ENCODE results near the gene SPATA2. TPM values are rescaled to one million over a fixed set of nuclear protein-coding genes. Genes with fewer than 3 reads are reported as not detected.

Gene SPATA2
- total and polyA plus RNA-seq, 4 donors = 2.9 to 5.8 (median 4.3) TPM

DNA sequence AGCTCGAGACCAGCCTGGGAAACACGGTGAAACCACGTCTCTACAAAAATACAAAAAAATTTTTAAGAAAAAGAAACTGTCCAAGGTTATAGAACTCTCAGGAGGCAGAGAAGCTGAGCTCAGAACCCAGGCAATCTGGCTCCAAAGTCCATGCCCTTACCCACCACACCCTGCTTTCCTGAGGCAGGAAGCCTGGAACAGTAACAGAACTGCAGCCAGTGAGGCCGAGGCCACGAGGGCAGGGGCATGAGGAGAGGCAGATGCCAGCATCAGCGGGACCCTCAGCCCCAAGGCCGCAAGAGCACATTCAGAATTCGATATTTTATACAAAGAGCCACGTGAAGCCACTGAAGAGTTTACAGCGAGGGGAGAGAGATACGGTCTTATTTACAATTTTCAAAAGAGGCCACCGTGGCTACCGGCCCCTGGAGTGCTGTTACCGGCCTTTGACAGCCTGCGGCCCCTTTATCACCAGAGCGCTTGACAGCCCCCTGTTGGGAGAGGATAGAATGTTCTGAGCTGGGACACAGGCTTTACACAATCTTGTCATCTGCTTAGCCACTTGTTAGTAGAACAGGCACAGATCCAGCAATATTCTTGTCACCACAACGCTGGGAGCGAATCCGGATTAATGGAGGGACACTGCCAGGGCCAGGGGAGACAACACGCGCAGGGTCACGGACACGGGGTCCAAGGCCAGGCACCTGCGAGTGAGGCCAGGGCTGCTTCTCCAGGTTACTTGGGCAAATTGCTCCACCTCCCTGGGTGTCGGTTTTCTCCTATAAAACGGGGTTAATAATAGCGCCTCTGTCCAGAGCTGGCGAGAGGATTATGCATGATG is 5.6 kb downstream of the SPATA2 start:
- 71 to 72% methylated on average over 28 of the region's 28 CpGs for WGBS, 2 donors

DNA sequence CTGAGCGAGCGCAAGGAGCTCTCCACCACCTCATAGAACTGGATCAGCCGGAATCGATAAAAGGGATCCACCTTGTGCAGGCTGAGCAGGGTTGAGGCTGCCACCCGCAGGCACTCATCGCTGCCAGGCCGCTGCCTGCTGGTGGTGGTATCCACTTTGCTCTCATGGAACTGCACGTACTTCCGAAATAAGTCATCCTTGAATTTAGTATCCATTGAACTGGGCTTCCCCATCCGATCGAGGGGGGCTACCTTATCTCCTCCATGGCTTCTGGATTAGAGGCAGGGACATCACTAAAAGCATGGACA is 7.1 kb downstream of the SPATA2 start:
- intact Hi-C loops (cut with DNase I) = no loop called here
- no peak overlapping the region for H3K4me3 ChIP-seq (ENCODE audit: low read length in 2 of 2)
- peaks cover 0 to 2% of the 10 kb centered on the region in 2 donors for H3K4me1 ChIP-seq (ENCODE audit: control insufficient read depth in 1 of 2, insufficient read depth in 2 of 2, low read length in 2 of 2)
- no peak for ATAC-seq (ENCODE audit: low FRiP score)
- no peaks in the 10 kb centered on the region for H3K9me3 ChIP-seq (ENCODE audit: control insufficient read depth, low read length)
- WGBS, 2 donors = 94% methylated on average over 11 of the region's 11 CpGs
- no peak for DNase-seq
- H3K27ac ChIP-seq (ENCODE audit: low read depth in 1 of 2, low read length in 2 of 2) = no peak overlapping the region
- no peaks in the 10 kb centered on the region for H3K27me3 ChIP-seq (ENCODE audit: control insufficient read depth in 1 of 2, insufficient read depth in 2 of 2, low read length in 1 of 2)
- peaks cover 0 to 4% of the 10 kb centered on the region in 2 donors for H3K36me3 ChIP-seq (ENCODE audit: control insufficient read depth in 1 of 2, insufficient read depth in 2 of 2, low read length in 1 of 2)

More for the DNA sequence above, 5.6 kb downstream of the SPATA2 start:
- DNase-seq = no peak
- Histone ChIP-seq H3K4me1 (ENCODE audit: control insufficient read depth in 1 of 2, insufficient read depth in 2 of 2, low read length in 2 of 2) (peaks cover 0 to 2% of the 10 kb centered on the region in 2 donors), H3K36me3 (ENCODE audit: control insufficient read depth in 1 of 2, insufficient read depth in 2 of 2, low read length in 1 of 2) (peaks cover 0 to 4% of the 10 kb centered on the region in 2 donors), H3K27me3 (ENCODE audit: control insufficient read depth in 1 of 2, insufficient read depth in 2 of 2, low read length in 1 of 2) (no peaks in the 10 kb centered on the region), H3K4me3 (ENCODE audit: low read length in 2 of 2) (no peak overlapping the region), H3K9me3 (ENCODE audit: control insufficient read depth, low read length) (no peaks in the 10 kb centered on the region), H3K27ac (ENCODE audit: low read depth in 1 of 2, low read length in 2 of 2) (no peak overlapping the region)
- intact Hi-C loops (cut with DNase I) = no loop called here
- no peak for ATAC-seq (ENCODE audit: low FRiP score)

DNA sequence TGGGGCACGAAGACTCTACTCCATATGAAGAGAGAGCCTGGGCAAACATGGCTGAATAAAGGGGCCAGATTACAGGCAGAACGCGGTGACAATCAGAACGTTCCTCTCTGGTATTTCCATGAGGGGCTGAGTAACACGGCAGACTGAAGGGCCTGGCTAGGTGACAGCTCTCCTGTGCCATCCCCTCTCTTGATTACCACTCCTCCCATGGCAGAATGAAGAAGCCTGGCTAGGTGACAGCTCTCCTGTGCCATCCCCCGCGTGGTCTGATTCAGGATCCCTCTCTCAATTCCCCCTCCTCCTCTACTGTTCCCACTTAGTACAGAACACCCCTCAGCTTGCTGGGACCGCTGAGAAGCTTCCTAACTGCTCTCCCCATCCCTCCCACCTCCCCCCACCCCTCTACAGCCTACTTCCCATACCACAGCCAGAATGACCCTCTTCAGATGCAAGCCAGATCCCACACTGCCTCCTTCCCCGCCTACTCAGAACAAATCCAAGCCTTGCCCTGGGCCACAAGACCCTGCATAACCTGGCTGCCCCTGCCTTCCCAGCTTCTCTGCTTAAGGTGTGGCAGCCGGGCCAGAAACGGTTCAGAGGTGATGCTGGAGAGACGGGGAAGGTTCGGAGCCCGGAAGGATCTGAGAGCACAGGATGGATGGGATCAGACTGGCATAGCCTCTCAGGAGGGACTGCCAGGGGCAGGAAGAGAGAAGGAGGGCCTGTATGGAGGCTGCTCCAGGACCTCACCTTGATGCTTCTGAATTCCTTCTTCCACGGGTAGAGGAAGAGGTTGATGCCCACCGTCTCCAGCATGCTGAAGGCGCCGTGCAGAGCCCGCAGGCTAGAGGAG is 7.7 kb downstream of the SPATA2 start:
- no peaks in the 10 kb centered on the region for H3K4me1 ChIP-seq (ENCODE audit: control insufficient read depth in 1 of 2, insufficient read depth in 2 of 2, low read length in 2 of 2)
- H3K36me3 ChIP-seq (ENCODE audit: control insufficient read depth in 1 of 2, insufficient read depth in 2 of 2, low read length in 1 of 2) = peaks cover 0 to 4% of the 10 kb centered on the region in 2 donors
- ATAC-seq (ENCODE audit: low FRiP score) = no peak
- no peaks in the 10 kb centered on the region for H3K27me3 ChIP-seq (ENCODE audit: control insufficient read depth in 1 of 2, insufficient read depth in 2 of 2, low read length in 1 of 2)
- 90 to 92% methylated on average over 19 of the region's 19 CpGs for WGBS, 2 donors
- H3K9me3 ChIP-seq (ENCODE audit: control insufficient read depth, low read length) = no peaks in the 10 kb centered on the region
- no peak overlapping the region for H3K4me3 ChIP-seq (ENCODE audit: low read length in 2 of 2)
- intact Hi-C loops (cut with DNase I) = no loop called here
- DNase-seq = no peak
- H3K27ac ChIP-seq (ENCODE audit: low read depth in 1 of 2, low read length in 2 of 2) = no peak overlapping the region

DNA sequence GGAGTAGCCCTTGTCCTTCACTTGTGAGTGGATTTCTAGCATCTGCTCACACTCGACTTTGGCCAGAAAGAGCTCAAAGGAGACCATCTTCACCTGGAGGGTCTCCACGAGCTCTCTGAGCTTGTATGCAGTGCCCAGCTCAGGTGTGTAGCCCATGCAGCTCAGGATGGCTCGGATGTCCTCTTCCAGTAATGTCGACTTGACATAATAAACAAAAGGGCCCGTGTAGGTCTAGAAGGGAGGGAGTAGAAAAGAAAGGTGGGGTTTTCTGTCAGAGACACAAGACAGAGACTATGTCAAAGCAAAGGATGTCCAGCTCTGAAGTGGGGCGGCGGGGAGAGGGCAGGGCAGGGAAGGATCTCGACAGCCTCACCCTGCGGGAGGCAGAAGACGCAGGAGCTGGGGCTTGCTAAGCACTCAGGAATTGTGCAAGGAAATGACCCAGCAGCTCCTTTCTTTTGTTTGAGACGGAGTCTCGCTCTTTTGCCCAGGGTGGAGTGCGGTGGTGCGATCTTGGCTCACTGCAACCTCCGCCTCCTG is 8.6 kb downstream of the SPATA2 start:
- intact Hi-C loops (cut with DNase I) = no loop called here
- 91 to 93% methylated on average over 15 of the region's 15 CpGs for WGBS, 2 donors
- H3K27ac ChIP-seq (ENCODE audit: low read depth in 1 of 2, low read length in 2 of 2) = no peak overlapping the region
- H3K4me3 ChIP-seq (ENCODE audit: low read length in 2 of 2) = no peak overlapping the region
- H3K9me3 ChIP-seq (ENCODE audit: control insufficient read depth, low read length) = no peaks in the 10 kb centered on the region
- H3K27me3 ChIP-seq (ENCODE audit: control insufficient read depth in 1 of 2, insufficient read depth in 2 of 2, low read length in 1 of 2) = no peaks in the 10 kb centered on the region
- H3K36me3 ChIP-seq (ENCODE audit: control insufficient read depth in 1 of 2, insufficient read depth in 2 of 2, low read length in 1 of 2) = peaks cover 0 to 4% of the 10 kb centered on the region in 2 donors
- no peaks in the 10 kb centered on the region for H3K4me1 ChIP-seq (ENCODE audit: control insufficient read depth in 1 of 2, insufficient read depth in 2 of 2, low read length in 2 of 2)
- DNase-seq (no peak), ATAC-seq (ENCODE audit: low FRiP score) (no peak)

DNA sequence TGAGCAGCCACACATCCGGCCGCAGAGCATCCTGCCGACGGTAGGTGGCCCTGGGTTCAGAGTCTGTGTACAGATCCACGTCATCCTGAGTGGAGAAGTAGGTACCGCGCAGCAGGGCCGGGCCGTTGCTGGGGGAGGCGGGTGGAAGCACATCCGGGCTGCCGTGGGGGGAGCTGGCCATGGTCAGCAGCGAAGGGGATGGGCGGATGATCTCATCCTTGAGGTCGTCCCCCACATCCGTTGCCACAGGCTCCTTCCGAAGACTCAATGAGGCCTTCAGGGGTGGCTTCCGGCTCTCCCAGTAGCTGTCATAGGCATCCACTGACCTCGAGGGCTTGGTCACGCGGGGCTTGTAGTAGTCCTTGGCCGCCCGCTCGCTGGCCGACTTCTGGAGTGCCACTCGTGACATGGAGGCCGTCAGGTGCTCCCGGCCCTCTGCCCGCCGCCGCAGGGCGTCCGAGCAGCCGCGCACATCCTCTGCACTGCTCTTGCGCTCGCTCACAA is 9.2 kb downstream of the SPATA2 start:
- intact Hi-C loops (cut with DNase I) = no loop called here
- H3K27me3 ChIP-seq (ENCODE audit: control insufficient read depth in 1 of 2, insufficient read depth in 2 of 2, low read length in 1 of 2) = no peaks in the 10 kb centered on the region
- H3K4me3 ChIP-seq (ENCODE audit: low read length in 2 of 2) = no peak overlapping the region
- H3K27ac ChIP-seq (ENCODE audit: low read depth in 1 of 2, low read length in 2 of 2) = no peak overlapping the region
- DNase-seq = no peak
- peaks cover 0 to 4% of the 10 kb centered on the region in 2 donors for H3K36me3 ChIP-seq (ENCODE audit: control insufficient read depth in 1 of 2, insufficient read depth in 2 of 2, low read length in 1 of 2)
- WGBS, 2 donors = 93% methylated on average over 37 of the region's 37 CpGs
- no peak for ATAC-seq (ENCODE audit: low FRiP score)
- H3K9me3 ChIP-seq (ENCODE audit: control insufficient read depth, low read length) = no peaks in the 10 kb centered on the region
- no peaks in the 10 kb centered on the region for H3K4me1 ChIP-seq (ENCODE audit: control insufficient read depth in 1 of 2, insufficient read depth in 2 of 2, low read length in 2 of 2)

DNA sequence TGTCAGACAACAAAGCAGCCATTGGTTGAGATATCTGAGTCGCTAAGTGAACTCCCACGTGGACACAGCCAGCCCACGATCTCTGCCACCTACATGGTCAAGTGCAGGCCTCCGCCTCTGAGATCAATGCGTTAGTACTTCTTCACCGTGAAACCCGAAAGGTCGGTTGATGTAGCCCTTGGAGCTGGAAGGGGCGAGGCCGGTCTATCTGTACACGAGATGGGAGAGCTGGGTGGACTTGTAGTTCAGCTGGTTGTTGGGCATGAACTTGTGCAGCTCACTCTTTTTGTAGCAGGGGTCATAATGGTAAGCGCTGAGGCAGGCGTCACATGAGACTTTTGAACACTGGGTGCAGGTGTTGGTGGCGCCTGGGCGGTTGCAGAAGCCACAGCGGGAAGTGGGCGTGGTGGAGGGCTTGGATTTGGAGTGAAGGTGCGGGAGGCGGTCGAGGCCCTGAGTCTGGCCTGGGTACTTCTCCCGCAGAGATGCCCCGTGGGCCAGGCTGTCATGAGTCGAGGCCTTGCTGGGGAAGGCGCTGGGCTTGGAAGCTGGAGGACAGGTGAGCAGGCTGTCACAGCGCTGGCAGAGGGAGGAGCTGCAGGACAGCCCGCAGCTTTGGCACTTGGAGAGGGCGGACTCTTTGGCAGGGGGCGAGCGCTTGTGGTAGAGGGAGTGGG is 9.8 kb downstream of the SPATA2 start:
- no peaks in the 10 kb centered on the region for H3K4me1 ChIP-seq (ENCODE audit: control insufficient read depth in 1 of 2, insufficient read depth in 2 of 2, low read length in 2 of 2)
- H3K4me3 ChIP-seq (ENCODE audit: low read length in 2 of 2) = no peak overlapping the region
- no peaks in the 10 kb centered on the region for H3K27me3 ChIP-seq (ENCODE audit: control insufficient read depth in 1 of 2, insufficient read depth in 2 of 2, low read length in 1 of 2)
- H3K9me3 ChIP-seq (ENCODE audit: control insufficient read depth, low read length) = no peaks in the 10 kb centered on the region
- intact Hi-C loops (cut with DNase I) = no loop called here
- WGBS, 2 donors = 95% methylated on average over 29 of the region's 29 CpGs
- H3K36me3 ChIP-seq (ENCODE audit: control insufficient read depth in 1 of 2, insufficient read depth in 2 of 2, low read length in 1 of 2) = peaks cover 0 to 4% of the 10 kb centered on the region in 2 donors
- no peak overlapping the region for H3K27ac ChIP-seq (ENCODE audit: low read depth in 1 of 2, low read length in 2 of 2)
- DNase-seq (no peak), ATAC-seq (ENCODE audit: low FRiP score) (no peak)

DNA sequence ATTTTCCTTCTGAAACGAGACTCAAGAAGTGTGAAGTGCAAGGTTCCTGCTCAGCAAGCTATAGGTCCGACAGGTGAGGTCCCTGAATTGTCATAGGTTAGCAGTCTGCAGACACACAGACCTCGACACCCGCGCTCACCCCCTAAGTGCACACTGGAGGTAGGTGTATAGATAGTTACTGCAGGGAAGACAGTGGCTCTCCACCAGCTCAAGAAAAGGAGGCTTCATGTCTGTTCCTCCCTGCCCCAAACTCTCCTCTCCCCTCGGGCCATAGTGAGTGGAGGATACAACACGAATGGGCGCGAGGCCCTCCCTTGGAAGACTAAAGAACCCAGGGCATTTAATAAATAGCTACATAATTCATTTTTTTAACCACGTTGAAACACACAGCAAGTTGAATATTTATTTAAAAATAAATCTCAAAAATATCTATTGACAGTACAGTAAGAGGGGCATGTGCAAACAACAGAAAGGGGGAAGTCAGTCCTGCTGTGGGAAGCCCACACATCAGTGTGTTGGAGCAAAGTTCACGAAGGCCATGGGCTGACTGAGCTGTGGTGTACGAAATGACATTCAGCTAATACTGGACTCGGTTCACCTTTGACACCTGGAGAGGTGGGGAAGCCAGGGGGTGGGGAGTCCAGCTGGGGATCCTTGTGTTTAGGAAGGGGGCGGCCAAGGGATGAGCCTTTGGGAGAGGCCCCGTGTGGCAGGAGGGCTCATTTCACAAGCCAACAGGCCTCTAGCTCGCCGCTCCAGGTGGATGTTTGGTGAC is 10.7 kb downstream of the SPATA2 start:
- ATAC-seq (ENCODE audit: low FRiP score) (no peak), DNase-seq (no peak)
- Histone ChIP-seq H3K4me3 (ENCODE audit: low read length in 2 of 2) (no peak overlapping the region), H3K4me1 (ENCODE audit: control insufficient read depth in 1 of 2, insufficient read depth in 2 of 2, low read length in 2 of 2) (no peaks in the 10 kb centered on the region), H3K36me3 (ENCODE audit: control insufficient read depth in 1 of 2, insufficient read depth in 2 of 2, low read length in 1 of 2) (peaks cover 0 to 4% of the 10 kb centered on the region in 2 donors), H3K9me3 (ENCODE audit: control insufficient read depth, low read length) (no peaks in the 10 kb centered on the region), H3K27ac (ENCODE audit: low read depth in 1 of 2, low read length in 2 of 2) (no peak overlapping the region), H3K27me3 (ENCODE audit: control insufficient read depth in 1 of 2, insufficient read depth in 2 of 2, low read length in 1 of 2) (no peaks in the 10 kb centered on the region)
- 90 to 92% methylated on average over 17 of the region's 17 CpGs for WGBS, 2 donors
- intact Hi-C loops (cut with DNase I) = no loop called here

DNA sequence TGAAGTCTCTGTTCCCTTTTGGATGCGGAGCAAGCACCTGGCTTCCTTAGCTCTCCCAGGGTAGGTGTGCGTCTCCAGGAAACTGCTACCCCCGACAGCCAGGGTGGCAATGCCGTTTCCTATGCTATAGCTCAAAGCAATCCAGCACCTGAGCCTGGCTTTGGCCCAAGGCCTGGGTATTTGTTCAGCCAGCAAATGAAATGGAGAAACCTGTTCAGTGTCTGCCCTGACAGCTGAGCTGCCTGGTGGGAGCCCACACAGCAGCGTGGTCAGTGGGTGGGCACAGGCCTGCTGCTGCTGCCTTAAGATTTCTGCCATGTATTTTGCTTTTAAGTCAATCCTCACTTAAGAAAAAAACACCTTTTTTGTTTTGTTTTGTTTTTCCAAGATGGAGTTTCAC is 13.7 kb downstream of the SPATA2 start:
- WGBS, 2 donors = 68 to 89% methylated on average over 5 of the region's 5 CpGs
- H3K27me3 ChIP-seq (ENCODE audit: control insufficient read depth in 1 of 2, insufficient read depth in 2 of 2, low read length in 1 of 2) = no peaks in the 10 kb centered on the region
- no peak for DNase-seq
- no peak for ATAC-seq (ENCODE audit: low FRiP score)
- H3K36me3 ChIP-seq (ENCODE audit: control insufficient read depth in 1 of 2, insufficient read depth in 2 of 2, low read length in 1 of 2) = peaks cover 0 to 4% of the 10 kb centered on the region in 2 donors
- intact Hi-C loops (cut with DNase I) = no loop called here
- no peak overlapping the region for H3K27ac ChIP-seq (ENCODE audit: low read depth in 1 of 2, low read length in 2 of 2)
- no peaks in the 10 kb centered on the region for H3K9me3 ChIP-seq (ENCODE audit: control insufficient read depth, low read length)
- no peaks in the 10 kb centered on the region for H3K4me1 ChIP-seq (ENCODE audit: control insufficient read depth in 1 of 2, insufficient read depth in 2 of 2, low read length in 2 of 2)
- no peak overlapping the region for H3K4me3 ChIP-seq (ENCODE audit: low read length in 2 of 2)
